ENCODE data around the gene AUP1.

GRCh38 chr2:74566076-74566753 is 36.7 kb upstream of the AUP1 start:
- TF ChIP-seq CTCF (IDR thresholded peaks at IDR 0.05) (no peak), POLR2AphosphoS5 (IDR thresholded peaks at IDR 0.05) (no peak), EP300 (IDR thresholded peaks at IDR 0.05; ENCODE audit: low read depth) (no peak)

Data from transverse colon (tissue), 4 donors.